Measurements from ENCODE around the gene MEOX2.

Gene MEOX2

GRCh38 chr7:15606561-15606960 lies 79.9 kb downstream of the MEOX2 start:
- no peak for DNase-seq
- intact Hi-C loops (cut with DNase I; ENCODE audit: low total_unique reads) = no loop called here
- H3K27me3 ChIP-seq = no peaks in the 10 kb centered on the region
- TF ChIP-seq CTCF (IDR thresholded peaks at IDR 0.05) = no peak
- no peak overlapping the region for H3K4me3 ChIP-seq
- no peaks in the 10 kb centered on the region for H3K36me3 ChIP-seq
- peaks cover 0 to 4% (median 0%) of the 10 kb centered on the region in 4 donors for H3K4me1 ChIP-seq
- no peaks in the 10 kb centered on the region for H3K9me3 ChIP-seq
- H3K27ac ChIP-seq = no peak overlapping the region

DNA sequence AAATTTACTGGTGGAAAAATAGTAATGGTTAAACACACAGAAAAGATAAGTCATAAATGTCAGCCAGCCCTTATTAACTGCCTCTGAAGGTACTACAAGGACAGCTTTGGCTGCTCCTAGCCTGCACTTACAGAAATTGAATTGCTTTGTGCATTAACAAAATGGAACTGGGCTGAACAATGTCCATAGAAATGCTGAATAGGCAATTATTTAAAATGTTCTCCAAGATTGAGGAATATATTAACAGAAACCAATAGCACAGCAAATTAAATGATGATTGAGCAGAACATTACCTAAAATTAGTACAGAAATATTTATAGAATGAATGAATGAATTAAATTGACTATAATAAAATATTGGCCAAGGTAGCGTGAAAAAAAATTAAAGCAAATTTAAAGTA lies 82.3 kb downstream of the MEOX2 start:
- H3K27ac ChIP-seq = no peak overlapping the region
- no peaks in the 10 kb centered on the region for H3K9me3 ChIP-seq
- no peak for DNase-seq
- no peaks in the 10 kb centered on the region for H3K27me3 ChIP-seq
- TF ChIP-seq CTCF (IDR thresholded peaks at IDR 0.05) = no peak
- intact Hi-C loops (cut with DNase I; ENCODE audit: low total_unique reads) = no loop called here
- no peak overlapping the region for H3K4me3 ChIP-seq
- no peaks in the 10 kb centered on the region for H3K36me3 ChIP-seq
- H3K4me1 ChIP-seq = peaks cover 0 to 4% (median 0%) of the 10 kb centered on the region in 4 donors

DNA sequence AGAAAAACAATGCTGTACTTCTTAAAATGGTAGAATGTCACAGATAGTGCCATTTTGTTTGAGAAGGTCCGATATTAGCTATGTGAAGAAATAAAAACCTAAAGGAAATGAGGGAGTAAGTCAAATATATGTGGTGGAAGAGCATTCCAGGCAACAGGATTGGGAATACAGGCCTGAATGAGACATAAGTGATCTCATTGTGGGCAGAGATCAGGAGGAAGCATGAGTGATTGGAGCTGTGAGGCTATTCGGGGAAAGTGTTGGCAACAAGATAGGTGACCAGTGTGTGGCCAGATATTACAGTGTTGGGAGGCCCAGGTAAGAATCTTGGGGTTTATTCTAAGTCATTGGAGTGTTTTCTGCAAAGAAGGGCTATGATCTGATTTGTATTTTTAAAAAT lies 83.4 kb downstream of the MEOX2 start:
- no peak for TF ChIP-seq CTCF (IDR thresholded peaks at IDR 0.05)

DNA sequence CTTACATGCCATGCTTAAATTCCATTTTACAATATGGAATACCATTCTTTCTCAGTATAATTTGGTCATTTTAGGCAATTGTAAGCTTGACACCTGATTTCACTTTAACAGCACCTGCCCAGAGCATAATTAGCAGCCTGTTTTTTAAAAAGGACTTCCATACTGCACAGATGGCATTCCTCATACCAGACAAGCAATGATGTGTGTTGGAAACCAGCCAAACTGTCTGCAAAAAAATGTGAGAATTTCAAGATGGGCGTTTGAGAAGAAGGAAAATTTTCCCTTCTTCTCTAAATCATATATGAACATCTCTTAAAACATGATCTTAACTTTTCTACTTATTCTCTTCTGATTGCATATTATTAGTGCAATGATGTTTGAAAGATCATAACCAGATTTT lies 84.2 kb downstream of the MEOX2 start:
- Histone ChIP-seq H3K27ac (no peak overlapping the region), H3K36me3 (no peaks in the 10 kb centered on the region), H3K27me3 (no peaks in the 10 kb centered on the region), H3K4me3 (no peak overlapping the region), H3K9me3 (no peaks in the 10 kb centered on the region), H3K4me1 (no peaks in the 10 kb centered on the region)
- TF ChIP-seq CTCF (IDR thresholded peaks at IDR 0.05) = no peak
- intact Hi-C loops (cut with DNase I; ENCODE audit: low total_unique reads) = no loop called here
- no peak for DNase-seq

More for the DNA sequence above, 83.4 kb downstream of the MEOX2 start:
- H3K4me1 ChIP-seq = peaks cover 0 to 4% (median 0%) of the 10 kb centered on the region in 4 donors
- no peaks in the 10 kb centered on the region for H3K9me3 ChIP-seq
- no peak for DNase-seq
- intact Hi-C loops (cut with DNase I; ENCODE audit: low total_unique reads) = no loop called here
- H3K36me3 ChIP-seq = no peaks in the 10 kb centered on the region
- no peak overlapping the region for H3K27ac ChIP-seq
- no peaks in the 10 kb centered on the region for H3K27me3 ChIP-seq
- no peak overlapping the region for H3K4me3 ChIP-seq

- H3K9me3 ChIP-seq = no peaks in the 10 kb centered on the region
- no peak for DNase-seq
- no peak for TF ChIP-seq CTCF (IDR thresholded peaks at IDR 0.05)
- no peak overlapping the region for H3K27ac ChIP-seq
- intact Hi-C loops (cut with DNase I; ENCODE audit: low total_unique reads) = no loop called here
- H3K4me1 ChIP-seq = no peaks in the 10 kb centered on the region
- no peak overlapping the region for H3K4me3 ChIP-seq
- no peaks in the 10 kb centered on the region for H3K27me3 ChIP-seq
- no peaks in the 10 kb centered on the region for H3K36me3 ChIP-seq
Observed at GRCh38 chr7:15601175-15601574, 85.3 kb downstream of the MEOX2 start.

DNA sequence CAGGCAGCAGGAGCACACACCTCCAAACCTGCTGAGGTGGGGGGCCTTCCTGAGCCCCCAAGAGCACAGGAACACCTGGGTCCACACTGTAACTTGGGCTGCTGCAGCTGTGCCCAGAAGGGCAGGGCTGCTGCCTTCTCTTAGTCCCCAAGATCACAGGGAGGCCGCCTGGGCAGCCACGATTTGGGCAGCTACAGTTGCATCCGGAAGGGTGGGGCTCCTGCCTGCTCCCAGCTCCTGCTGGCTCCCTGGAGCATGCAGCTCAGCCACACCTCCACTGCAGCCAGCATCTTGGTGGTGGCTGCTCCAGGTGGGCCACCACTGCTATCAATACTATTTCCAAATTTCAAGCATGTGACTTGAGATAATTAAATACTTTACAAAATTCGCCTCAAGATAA lies 86.2 kb downstream of the MEOX2 start:
- no peak for DNase-seq
- no peaks in the 10 kb centered on the region for H3K4me1 ChIP-seq
- intact Hi-C loops (cut with DNase I; ENCODE audit: low total_unique reads) = no loop called here
- H3K27me3 ChIP-seq = no peaks in the 10 kb centered on the region
- H3K27ac ChIP-seq = no peak overlapping the region
- H3K36me3 ChIP-seq = no peaks in the 10 kb centered on the region
- H3K9me3 ChIP-seq = no peaks in the 10 kb centered on the region
- no peak for TF ChIP-seq CTCF (IDR thresholded peaks at IDR 0.05)
- no peak overlapping the region for H3K4me3 ChIP-seq

All from tibial artery (tissue), 4 donors.